Activated CD4-positive, CD25-positive, alpha-beta regulatory T cell treated with anti-CD3 and anti-CD28 coated beads, Interleukin-2, amount 50 U/mL, for 16 hours (primary cell): ENCODE measurements around the gene CNBP.
"Not testable (repeated sequence)": the region's sequence is repeated elsewhere in the genome, so short reads cannot be mapped to it uniquely, and the experiment has no call there.

ENCODE experiments used
- DNase-seq: peaks from one replicate; pipeline ENCODE4 v3.0.0-alpha.2; 2020; ENCODE audit warnings: low read depth, low spot score

Gene CNBP

DNA sequence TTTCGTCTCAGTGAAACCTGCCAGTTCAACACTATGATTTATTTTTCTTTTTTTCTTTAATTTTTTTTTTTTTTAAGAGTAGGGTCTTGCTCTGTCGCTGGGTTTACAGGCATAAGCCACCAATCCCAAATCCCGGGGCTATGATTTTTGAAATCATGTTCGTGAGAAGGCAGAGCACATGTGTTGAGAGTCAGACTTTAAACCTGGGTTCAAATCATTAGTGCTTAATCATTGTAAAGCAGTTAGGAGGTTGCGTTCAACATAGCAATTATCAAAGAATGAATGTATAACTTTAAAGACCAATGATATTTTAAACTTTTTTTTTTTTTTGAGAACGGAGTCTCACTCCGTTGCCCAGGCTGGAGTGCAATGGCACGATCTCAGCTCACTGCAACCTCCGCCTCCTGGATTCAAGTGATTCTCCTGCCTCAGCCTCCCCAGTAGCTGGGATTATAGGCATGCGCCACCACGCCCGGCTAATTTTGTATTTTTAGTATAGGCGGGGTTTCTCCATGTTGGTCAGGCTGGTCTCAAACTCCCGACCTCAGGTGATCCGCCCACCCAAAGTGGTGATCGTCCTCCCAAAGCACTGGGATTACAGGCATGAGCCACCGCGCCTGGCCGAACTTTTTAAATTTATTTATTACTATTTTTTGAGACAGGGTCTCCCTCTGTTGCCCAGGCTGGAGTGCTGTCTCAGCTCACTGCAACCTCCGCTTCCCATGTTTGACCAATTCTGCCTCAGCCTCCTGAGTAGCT lies 1.3 kb upstream of the CNBP start:
- not testable (repeated sequence) for DNase-seq

DNA sequence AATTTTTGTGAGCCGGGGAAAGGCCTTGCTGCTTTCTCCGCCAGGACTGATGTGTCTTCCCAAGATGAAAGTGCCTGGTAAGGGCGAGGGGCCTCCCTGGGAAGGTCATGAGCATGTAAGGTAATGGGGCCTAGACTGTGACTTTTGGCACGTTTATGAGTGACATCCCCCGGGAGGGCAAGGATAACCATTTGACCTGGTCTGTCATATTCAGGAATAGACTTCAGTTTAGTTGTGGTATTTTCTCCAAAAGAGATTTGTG lies 631 bp upstream of the CNBP start:
- DNase-seq = no peak

DNA sequence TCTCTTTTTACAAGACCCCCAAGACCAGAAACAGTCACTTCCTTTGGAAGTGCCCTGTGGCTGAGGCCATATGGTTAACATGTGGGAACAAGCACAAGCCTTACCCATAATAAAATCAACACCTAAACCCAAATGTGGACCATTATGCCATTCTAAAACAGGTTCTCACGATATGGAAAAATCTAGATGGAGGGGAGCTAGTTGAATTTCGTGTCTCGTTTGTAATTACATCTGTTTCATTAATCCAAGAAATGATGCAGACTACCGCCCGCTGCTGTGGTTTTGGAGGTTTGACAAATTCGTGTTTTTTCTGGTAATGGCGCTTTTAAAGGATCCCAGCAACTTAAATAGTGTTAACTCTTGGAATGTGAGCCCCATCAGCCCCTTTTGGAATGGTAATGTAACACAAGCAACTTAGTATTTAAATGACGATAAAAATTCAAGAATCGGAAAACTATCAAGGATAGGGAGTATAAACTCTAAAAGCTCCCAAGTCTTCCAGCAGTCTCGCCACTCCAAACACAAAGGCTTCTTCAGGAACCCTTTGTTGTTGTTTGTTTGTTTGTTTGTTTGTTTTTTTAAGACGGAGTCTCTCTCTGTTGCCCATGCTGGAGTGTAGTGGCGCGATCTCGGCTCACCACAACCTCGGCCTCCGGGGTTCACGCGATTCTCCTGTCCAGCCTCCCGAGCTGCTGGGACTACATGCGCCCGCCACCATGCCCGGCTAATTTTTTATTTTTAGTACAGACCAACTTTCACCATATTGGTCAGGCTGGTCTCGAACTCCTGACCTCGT lies 1.1 kb downstream of the CNBP start:
- no peak for DNase-seq

DNA sequence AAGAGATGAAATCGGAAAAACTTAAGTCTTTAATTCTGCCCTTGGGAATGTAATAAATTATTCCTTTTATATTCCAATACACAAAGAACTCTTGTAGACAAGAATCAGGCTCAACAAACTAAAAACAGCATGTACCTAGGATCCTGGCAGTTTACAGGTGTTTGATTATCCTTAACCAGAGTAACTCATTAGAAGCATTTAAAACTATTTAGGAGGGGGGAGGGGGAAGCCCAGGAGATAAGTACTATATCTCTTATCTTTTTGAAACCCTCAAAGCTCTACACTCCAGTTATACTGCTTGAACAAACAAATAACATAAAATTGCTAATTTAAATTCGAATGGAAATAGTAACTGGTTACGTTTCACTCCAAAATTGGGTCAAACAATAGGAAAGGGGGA lies 1.9 kb downstream of the CNBP start:
- no peak for DNase-seq

DNA sequence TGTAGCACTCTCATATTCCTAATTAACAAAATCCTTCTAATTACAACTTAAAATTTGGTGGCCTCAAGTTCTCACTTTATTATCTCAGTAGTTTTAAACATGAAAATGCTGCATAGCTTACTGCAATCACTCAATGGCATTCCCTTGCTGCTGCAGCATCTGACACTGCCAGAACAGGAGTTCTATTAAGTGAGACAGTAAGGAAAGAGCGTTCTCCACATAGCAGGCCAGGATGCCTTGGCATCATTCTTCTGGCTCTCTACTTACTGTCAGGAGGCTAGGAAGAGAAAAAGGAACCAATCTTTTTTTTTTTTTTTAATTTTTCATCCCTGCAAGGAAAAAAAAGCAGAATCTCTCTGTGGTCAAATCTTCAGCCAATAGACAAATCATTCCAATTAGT lies 3.2 kb downstream of the CNBP start:
- DNase-seq = no peak

DNA sequence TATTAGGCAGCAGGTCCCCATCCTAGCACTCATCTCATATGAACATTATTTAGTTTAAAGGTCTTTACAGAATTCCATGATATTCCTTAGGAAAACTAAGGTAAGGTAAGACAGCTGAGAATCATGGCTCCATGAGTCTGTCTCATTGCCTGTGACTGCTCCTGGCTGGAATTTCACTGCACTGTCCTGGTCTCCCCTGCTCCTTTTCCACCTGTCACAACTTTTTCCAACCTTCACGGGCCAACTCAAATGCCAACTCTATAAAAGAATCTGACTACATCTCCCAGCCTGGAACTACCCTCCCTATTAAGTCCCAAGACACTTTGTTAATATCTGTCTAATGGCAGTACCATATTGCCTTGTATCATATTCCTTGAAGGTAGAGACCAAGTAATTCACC lies 7.6 kb downstream of the CNBP start:
- no peak for DNase-seq

DNA sequence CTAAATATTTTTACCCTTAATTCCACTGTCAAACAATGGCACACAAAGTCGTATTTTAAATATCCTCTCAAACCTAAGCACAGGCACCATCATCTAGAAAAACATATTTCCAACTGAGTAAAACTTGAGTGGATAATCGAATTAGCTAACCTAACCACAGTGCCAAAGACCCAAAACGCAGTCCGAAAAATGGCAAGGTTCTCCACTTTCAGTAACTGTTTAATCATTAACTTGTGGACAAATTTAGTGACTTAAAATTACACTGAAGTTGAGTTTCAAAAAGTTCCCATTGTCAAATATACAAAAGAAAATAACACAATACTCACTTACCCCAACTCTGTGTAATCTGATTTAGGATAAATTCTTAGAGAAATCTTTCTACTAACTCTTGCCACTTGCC lies 10.0 kb downstream of the CNBP start:
- no peak for DNase-seq

DNA sequence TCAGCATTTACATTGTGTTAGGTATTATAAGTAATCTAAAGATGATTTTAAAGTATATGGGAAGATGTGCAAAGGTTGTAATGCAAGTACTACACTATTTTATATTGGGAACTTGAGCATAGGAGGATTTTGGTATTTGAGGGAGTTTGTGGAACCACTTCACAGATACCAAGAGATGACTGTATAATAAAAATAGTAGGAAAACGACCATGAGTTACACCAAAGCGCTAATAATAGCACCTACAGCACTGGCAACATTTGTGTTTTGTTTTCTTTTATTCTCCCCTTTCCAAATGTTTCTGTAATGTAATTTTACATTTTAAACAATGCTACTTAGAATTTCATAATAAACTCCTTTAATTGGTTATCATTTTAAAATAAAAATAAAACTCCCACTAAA lies 10.5 kb downstream of the CNBP start:
- DNase-seq = no peak

DNA sequence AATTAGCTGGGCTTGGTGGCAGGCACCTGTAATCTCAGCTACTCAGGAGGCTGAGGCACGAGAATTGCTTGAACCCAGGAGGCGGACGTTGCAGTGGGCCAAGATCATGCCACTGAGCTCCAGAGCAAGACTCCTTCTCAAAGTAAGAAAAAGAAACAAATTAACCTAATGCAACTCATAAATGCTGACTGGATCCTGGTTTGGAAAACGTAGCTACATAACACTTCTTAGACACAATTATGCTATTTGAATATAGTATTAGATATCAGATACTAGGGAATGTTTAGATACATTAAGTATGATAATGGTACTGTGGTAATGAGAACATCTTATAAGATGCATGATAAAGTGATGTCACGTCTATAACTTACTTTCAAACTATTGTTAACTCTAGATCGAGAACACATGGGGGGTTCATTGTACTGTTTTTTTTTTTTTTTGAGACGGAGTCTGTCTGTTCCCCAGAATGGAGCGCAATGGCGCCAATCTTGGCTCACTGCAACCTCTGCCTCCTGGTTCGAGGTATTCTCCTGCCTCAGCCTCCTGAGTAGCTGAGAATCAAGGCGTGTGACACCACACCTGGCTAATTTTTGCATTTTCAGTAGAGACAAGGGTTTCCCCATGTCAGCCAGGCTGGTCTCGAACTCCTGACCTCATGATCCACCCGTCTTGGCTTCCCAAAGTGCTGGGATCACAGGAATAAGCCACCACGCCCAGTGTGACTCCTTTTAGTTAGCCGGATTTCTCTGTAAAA lies 16.9 kb downstream of the CNBP start:
- DNase-seq = no peak

DNA sequence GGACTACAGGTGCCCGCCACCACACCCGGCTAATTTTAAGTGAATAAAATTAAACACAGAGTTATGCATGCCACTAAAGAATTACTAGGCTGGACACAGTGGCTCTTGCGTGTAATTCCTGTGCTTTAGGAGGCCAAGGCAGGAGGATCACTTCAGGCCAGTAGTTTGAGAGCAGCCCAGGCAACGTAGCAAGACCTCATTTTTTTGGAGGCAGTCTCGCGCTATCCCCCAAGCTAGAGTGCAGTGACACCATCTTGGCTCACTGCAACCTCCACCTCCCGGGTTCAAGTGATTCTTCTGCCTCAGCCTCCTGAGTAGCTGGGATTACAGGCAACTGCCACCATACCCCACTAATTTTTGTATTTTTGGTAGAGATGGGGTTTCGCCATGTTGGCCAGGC lies 18.1 kb downstream of the CNBP start:
- DNase-seq = not testable (repeated sequence)

DNA sequence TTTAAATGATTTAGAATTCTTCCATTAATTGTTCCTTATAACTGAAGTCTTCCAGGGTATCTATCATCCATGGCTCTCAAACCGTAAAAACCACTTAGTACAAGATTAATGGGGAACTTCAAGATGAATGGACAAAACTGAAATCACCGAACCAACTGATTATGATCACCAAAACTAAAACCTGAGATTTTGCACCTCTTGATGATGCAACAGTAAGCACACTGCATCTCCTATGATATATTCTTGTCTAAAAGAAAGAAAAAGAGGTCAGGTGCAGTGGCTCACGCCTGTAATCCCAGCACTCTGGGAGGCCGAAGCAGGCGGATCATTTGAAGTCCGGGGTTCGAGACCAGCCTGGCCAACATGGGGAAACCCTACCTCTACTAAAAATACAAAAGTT lies 19.2 kb downstream of the CNBP start:
- DNase-seq = no peak

DNA sequence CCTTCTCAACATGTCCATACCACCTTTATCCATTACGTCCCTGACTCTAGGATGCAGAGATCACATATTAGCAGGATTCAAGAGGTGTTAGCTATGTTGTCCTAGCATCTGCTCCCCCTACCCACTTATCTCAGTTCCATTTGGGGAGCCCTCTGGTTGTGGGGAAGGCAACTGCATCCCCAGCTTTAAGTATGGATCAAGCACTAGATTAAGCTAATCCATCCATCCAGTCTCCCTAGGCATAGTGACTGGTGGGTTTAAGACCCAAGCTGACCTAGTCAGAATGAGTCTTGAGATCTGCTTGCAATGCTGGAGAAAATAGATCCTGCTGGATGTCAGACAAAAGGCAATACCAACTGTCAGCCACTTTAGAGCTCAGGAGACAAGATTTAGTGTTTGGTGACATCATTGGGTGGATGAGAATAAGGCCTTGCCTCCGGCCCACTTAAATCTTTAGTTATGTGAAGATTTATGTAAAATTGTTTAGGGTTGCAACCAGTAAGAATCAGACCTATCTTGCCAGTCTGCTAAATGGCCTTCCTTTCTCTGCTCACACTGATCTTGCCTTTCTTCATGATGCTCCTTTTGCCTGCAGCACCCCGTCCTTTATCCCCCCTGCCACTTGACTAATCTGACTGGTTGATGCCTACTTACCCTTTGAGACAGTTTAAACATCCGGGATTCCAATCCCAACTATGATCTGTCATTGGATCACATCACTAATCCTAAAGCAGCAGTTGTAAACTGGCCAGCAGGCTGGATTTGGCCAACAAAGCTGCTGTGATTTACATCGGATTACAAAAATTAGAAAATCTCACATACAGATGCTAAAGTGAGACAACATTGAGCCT lies 20.7 kb downstream of the CNBP start:
- no peak for DNase-seq

DNA sequence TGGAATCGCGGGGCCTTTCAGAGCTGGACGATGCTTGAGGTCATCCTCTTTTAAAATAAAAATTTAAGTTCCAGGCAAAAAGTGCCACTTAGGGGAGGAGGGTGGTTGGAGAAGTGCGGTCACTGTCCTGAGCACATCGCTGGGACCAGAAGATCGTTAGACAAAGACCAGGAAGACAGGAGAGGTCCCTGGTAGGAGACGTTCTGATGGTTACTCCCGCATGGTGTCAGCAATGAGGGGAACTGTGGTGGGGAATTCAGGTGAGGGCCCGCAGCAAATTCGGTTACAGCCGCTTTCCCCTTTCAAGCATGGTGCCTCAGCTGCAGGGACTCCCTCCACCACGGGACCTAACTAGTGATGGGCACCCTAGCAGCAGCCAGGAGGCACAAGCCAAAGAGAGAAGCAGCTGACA lies 21.8 kb downstream of the CNBP start:
- no peak for DNase-seq

DNA sequence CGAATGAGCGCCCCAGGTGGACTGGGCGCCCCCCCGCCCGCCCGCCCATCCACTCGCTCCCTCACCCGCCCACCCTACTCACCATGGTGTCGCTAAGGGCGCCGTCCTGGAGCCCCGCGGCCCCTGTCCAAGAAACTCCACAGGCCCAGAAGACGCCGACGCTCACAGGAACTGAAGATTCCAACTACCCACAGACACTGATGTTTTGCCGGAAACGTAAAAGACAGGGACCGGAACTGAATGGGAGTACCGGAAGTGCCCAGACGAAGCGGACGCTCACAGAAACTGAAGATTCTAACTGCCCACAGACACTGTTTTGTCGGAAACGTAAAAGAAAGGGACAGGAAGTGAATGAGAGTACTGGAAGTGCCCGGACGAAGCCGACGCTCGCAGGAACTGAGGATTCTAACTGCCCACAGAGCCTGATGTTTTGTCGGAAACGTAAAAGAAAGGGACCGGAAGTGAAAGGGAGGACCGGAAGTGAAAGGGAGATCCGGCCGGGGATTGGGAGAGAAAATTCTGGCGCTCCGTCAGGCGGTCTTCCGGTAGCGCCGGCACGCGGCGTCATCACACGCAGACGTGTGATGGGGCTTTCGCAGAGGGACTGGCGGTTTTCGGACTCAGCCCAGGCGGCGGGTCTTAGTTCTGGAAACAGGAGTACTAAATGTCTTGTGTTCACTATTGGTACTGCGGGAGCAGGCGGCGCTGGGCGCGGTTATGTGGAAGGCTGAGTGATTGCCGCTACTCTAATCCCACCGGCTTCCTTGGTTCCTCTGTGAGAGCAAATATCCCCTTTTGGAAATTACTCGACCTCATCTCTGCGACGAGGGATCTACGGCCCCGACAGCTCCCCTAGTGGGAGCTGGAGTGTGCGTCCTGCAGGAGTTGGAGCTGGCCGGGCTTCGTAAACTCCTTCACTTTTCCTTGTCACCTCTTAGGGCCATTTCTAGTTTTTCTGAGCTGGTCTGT lies 22.5 kb downstream of the CNBP start, which contains the start of gene ISY1:
TSS of gene ISY1 (minus strand) at position 173 of the 969 bp plus-strand sequence. CDS start at position 85, 88 bp downstream.
- DNase-seq = peak; percentile 79

DNA sequence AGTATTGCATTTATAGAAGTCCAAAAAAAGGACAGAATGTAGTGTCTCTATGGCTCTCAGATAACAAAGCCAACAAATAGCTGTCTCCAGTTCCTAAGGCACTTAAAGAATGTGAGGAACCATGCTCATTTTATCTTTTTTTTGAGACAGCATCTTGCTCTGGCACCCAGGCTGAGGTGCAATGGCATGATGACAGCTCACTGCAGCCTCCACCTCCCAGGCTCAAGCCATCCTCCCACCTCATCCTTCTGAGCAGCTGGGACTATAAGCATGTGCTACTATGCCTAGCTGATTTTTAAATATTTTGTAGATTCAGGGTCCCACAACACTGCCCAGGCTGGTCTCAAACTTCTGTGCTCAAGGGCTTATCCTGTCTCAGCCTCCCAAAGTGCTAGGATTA lies 38.9 kb downstream of the CNBP start:
- DNase-seq = no peak

DNA sequence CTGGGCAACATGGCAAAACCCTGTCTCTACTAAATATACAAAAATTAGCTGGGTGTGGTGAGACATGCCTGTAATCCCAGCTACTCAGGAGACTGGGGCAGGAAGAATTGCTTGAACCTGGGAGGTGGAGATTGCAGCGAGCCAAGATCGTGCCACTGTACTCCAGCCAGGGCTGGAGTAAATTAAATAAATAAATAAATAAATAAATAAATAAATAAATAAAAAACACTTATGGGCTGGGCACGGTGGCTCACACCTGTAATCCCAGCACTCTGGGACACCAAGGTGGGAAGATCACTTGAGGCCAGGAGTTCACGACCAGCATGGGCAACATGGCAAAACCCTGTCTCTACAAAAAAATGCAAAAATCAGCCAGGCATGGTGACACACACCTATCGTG lies 42.7 kb downstream of the CNBP start:
- not testable (repeated sequence) for DNase-seq

DNA sequence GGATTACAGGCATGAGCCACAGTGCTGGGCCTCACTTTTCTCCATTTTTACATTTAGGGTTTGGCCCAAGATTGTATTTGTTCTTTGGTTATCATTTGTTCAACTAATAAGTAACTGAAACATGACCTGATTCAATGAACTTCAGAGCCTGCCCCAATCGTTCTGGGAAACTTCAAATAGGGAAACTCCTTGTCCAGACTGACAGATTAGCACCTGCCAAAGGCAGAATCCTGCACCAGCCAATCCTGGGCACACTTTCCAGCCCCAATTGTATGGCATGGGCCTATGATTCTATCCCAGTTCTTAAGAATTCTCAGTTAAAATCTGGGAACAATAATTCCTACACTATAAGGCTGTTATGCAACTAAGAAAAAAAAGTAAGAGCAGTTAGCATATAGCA lies 43.8 kb downstream of the CNBP start:
- no peak for DNase-seq

DNA sequence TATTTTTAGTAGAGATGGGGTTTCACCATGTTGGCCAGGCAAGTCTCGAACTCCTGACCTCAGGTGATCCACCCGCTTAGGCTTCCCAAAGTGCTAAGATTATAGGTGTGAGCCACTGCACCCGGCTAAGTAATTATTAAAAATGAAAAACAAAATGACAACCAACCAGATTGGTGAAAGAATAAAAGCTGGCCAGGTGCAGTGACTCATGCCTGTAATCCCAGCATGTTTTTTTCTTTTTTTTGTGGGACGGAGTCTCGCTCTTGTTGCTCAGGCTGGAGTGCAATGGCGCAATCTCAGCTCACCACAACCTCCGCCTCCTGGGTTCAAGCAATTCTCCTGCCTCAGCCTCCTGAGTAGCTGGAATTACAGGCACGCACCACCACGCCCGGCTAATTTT lies 47.4 kb downstream of the CNBP start:
- DNase-seq = not testable (repeated sequence)

DNA sequence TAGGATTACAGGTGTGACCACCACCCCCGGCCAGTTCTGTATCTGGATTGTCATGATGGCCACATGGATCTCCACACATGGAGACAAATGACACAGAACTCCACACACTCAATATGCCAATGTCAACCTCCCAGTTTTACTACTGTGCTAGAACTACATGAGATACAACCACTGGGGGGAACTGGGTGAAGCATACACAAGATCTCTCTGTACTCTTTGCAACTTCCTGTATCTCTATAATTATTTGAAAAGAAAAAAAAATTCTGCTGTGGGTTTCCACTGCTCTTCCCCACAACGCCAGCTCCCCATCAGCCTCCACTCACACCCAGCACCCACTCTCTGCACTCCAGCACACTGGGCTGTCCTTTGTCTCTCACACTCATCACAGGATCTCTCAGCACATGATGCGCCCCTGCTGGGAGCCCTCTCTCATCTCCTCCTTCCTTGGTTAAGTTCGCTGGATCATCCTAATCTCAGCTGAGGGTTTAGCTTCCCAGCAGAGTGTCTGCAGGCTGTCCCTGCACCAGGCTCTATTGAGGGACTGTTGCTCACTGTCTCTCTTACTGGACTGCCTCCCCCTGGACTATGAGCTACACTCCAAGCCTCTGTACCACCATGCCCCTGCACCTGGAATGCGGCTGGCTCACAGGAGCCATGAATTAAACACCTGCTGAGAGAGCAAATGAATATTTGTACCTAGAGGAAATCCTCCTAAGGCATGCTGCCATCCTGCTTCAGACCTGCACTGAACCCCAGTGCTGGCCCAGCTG lies 51.4 kb downstream of the CNBP start:
- DNase-seq = no peak
